GM21528 (cell line): ENCODE measurements around the gene CLCF1.
"Not testable (repeated sequence)": the region's sequence is repeated elsewhere in the genome, so short reads cannot be mapped to it uniquely, and the experiment has no call there.

ENCODE experiments used
- ATAC-seq: cut with Tn5 transposase; IDR thresholded peaks from one replicate; pipeline ENCODE4 v1.9.1; 2021; ENCODE audit warnings: mild to moderate bottlenecking, moderate library complexity; ENCODE audit not compliant: unreplicated experiment, low FRiP score

CLCF1 gene

DNA sequence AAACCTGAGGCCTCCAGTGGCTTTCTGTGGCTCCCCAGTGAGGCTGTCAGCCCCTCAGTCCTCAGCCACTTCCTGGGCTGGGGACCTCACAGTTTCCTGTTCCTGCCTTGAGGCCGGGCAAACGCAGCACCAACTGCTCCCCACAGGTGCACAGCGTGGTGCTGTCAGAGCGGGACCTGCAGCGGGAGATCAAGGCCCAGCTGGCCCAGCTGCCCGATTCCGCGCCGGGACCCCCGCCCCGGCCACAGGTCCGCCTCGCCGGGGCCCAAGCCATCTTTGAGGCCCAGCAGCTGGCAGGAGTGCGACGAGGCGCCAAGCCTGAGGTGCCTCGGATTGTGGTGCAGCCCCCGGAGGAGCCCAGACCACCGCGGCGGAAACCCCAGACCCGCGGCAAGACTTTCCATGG, 35.9 kb upstream of the CLCF1 start:
- ATAC-seq = peak; percentile 51

DNA sequence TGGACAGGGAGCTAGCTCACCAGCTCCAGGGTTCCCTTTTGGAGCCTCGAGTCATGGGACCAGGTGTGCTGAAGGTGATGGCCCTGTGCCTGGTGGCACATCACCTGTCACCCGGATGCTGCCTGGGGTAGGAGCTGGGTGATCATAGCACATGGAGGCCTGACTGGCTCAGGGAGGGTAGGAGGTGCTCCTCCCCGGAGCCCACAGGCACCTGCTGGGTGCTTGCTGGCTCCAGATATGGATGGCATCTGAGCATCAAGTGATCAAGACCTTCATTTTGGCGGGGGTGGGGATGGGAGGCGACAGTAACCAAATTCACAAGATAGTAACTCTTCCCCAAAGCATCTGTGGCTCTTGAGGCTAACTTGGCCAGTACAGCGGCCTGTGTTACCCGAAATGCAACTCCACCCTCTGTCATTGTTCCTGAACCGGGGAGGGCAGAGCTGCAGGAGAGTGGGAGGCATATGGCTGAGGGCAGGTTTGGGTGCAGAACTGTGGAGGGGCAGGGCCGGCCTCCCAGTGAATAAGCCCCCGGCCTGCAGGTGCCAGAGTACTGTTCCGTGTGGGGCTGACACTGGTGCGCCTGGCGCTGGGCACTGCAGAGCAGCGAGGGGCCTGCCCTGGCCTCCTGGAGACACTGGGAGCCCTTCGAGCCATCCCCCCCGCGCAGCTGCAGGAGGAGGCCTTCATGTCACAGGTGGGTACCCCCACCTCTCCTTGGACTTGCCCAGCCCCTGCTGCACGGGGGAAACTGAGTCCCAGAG, 35.2 kb upstream of the CLCF1 start:
- peak; percentile 23 for ATAC-seq

DNA sequence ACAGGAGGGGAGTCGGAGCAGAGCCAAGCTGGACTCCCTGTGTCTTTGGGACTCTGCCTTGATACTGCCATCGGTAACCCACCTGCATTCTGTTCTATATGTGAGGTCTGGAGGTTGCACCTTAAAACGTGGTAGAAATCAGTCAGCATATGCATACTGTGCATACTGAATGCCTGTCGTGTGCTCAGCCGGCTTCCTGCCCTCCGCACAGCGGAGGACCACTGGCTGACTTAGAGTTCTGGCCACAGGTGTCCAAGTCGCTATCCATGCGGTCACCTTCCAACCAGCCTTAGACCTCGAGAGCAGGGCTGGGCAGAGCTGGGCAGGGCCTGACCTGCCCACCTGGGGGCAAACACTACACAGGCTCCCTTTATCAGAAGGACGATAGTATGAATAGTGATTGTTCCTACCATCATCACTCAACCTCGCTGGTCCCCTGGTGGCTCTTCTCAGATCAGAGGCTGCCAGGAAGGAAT, 34.3 kb upstream of the CLCF1 start:
- ATAC-seq = no peak

DNA sequence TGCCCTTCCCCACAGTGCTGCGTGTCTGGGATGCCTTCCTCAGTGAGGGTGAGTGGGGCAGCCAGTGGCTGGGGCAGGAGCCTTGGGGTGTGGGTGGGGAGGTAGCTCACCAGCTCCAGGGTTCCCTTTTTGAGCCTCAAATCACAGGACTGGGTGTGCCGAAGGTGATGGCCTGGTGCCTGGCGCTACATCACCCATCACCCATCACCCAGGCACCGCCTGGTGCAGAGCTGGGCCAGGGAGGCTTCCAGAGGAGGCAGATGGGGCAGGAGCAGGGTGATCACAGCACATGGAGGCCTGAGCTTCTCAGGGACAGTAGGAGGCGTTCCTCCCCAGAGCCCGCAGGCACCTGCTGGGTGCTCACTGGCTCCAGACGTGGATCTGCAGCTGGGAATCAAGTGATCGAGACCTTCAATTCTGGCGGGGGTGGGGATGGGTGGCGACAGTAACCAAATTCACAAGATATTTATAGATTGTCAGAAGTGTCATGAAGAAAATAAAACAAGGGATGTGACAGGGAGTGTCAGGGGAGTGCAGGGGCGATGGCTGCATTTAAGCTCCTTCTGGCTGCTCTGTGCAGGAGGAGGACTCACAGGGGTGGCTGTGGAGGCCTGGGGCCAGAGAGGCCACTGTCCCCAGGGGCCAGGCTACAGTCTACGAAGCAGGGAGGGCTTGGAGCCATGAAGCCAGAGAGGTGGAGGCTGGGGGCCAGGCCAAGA, 33.7 kb upstream of the CLCF1 start:
- no peak for ATAC-seq

DNA sequence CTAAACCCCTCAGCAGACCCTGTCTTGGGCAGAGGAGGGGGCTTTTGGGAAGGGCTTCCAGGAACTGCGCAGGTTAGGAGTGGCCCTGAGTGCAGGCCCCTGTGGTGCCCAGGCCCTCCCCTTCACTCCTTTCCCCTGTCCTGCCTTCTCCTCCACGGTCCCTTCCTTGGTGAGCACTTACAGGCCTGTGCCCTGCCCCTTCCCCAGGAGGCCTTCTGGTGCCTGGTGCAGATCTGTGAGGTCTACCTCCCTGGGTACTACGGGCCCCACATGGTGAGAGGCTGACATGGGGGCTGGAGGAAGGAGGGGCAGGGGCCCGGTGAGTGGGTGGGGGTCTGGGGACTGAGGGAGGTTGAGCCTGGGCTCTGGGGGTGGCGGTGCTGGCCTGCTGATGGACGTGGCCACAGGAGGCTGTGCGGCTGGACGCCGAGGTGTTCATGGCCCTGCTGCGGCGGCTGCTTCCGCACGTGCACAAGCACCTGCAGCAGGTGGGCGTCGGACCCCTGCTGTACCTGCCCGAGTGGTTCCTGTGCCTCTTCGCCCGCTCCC, 33.1 kb upstream of the CLCF1 start:
- ATAC-seq = no peak

DNA sequence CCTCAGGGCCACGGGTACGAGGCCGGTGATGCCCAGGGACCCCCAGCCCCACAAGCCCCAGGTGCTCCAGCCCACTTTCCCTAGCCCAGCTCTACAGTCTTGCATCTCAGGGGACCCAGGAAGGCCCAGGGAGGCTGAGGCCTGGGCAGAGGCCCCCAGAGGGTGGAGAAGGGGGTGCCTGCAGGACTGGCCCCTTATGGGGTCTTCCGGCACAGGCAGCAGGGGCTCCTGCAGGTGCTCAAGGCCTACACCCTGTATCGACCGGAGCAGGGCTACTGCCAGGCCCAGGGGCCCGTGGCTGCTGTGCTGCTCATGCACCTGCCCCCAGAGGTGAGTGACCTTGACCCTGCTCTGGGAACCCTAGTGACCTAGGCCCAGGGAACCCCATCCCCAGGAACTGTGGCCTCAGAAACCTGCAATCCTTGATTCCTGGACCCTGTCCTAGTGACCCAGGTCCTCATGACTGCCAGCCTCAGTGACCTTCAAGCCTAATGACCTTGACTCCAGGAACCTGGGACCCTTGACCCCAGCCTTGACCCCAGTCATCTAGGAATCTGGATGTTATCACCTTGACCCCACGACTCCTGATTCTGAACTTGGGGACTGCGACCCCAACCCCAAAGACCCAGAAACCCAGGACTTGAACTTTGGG, 32.4 kb upstream of the CLCF1 start:
- no peak for ATAC-seq

DNA sequence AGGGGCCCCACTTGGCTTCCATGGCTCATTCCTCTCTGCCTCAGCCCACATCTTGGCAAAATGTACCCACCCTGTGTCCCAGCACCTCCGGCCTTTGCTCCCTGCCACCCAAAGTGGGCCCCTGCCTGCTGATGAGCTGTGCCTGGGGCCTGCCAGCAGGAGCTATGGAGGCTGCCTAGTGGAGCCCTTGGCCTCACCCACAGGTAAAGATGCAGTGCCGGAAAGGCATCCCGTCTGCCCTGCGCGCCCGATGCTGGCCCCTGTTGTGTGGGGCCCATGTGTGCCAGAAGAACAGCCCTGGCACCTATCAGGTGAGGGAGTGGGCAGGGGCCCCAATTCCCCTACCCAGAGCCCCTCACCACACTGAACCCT, 31.8 kb upstream of the CLCF1 start:
- ATAC-seq = no peak

DNA sequence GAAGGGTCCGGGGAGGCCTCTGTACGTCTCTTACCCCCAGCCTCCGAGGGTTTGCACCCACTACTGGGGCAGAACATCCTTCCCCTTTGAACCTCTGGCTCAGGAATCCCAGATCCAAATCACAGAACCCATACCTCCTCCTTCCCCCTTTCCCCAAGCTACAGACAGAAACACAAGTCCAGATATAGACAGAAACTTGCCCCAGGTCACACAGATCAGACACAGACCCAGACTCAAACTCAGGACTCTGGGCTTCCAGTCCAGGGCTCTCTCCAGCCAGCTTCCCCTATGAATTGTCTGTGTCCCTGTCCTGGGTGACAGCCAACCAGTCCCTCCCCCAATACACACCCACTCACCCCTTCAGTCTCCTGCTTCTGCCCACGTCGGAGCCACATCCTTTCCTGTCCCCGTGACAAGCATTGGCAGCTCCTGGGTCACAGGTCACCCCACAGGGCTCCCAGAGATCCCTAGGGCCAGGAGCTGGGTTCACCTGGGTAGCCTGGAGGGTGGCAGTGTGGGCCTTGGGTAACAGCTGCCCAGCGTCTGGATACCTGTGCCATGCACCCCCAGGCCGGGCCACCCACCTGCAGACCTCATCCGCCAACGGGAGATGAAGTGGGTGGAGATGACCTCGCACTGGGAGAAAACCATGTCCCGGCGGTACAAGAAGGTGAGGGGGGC, 31.3 kb upstream of the CLCF1 start:
- no peak for ATAC-seq

DNA sequence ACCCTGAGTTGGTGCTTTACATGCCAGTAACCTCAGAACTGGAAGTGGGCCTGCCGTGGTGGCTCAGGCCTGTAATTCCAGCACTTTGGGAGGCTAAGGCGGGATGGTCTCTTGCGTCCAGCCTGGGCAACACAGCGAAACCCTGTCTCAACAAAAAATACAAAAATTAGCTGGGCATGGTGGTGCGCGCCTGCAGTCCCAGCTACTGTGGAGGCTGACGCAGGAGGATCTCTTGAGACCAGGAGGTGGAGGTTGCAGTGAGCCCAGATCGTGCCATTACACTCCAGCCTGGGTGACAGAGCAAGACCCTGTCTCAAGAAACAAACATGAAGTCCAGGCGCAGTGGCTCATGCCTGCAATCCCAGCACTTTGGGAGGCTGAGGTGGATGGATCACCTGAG, 29.7 kb upstream of the CLCF1 start:
- not testable (repeated sequence) for ATAC-seq

DNA sequence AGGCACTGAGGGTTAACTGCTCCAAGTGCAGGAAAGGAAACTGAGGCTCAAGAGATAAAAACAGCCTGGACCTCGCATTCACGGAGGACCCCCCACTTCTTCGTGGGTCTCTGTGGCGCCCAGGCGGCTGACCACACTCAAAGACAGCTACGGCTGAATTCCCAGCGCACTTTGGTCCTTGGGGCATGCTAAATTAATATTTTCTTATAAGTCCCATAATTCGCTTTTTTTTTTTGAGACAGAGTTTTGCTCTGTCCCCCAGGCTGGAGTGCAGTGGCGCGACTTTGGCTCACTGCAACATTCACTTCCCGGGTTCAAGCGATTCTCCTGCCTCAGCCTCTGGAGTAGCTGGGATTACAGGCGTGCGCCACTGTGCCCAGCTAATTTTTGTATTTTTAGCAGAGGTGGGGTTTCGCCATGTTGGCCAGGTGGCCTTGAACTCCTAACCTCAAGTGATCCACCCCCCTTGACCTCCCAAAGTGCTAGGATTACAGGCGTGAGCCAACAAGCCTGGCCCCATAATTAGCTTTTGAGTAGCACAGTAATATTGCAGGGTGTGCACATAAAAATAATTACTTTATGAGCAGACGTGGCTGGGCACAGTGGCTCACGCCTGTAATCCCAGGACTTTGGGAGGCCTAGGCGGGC, 28.9 kb upstream of the CLCF1 start:
- ATAC-seq = not testable (repeated sequence)

DNA sequence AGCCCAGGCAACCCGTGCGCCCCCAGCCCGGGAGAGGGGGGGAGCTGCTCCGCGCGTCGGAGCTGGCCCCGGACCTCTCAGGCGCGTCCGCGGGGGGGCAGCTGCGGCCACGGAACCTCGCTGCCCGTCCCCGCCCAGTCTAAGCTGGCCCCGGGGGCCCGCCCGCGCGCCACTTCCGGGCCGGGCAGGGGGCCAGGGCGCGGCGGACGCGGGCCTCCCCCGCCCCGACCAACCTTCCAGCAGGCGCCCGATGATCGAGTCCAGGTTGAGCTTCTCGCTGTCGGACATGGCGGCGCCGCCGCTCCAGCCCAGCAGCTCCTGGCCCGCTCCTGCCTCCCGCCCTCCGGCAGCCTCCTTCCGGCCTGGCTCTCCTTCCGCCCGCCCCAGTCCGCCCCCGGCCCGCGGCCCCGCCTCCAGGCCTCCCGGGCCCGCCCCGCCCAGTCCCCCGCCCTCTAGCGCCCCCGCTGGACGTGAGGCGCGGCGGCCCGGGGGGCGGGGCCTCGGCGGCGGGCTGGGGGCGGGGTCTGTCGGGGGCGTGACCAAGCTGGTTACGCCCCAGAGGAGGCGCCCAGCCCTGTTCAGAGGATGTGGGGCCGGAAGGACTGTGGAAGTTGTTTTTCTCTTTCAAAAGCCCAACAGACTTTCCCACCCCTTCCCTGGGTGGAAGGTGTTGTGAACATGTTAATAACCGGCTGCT, 28.2 kb upstream of the CLCF1 start, which contains the start of gene PPP1CA:
Gene PPP1CA (minus strand): TSS at position 364 of the 697 bp plus-strand sequence. CDS start 76 bp downstream, at position 288.
- ATAC-seq = peak; percentile 48

DNA sequence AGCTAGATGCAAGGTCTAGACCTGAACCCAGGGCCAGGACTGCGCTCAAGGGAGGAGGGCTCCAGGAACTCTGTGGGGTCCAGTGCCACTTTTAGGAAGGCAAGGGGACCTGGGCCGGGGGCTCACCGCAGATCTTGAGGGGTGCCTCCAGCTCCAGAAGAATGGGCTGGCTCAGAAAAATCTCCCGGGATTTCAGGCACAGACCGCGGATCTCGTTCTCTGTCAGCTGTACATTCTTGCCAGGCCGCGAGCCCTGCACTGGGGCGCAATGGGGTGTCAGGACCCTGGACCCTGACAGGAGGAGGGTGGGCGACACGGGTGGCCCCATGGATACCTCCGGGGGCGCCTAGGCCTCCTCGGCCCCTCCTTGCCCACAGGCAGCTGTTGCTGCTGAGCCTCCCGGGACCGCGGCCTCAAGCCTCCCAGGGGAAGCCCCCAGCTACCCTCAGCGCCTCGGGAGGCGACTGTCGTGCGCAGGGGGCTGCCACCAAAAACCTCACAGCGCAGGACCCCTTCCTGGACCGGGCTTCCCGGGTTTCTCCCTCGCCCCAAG, 27.6 kb upstream of the CLCF1 start:
- ATAC-seq = peak; percentile 16

DNA sequence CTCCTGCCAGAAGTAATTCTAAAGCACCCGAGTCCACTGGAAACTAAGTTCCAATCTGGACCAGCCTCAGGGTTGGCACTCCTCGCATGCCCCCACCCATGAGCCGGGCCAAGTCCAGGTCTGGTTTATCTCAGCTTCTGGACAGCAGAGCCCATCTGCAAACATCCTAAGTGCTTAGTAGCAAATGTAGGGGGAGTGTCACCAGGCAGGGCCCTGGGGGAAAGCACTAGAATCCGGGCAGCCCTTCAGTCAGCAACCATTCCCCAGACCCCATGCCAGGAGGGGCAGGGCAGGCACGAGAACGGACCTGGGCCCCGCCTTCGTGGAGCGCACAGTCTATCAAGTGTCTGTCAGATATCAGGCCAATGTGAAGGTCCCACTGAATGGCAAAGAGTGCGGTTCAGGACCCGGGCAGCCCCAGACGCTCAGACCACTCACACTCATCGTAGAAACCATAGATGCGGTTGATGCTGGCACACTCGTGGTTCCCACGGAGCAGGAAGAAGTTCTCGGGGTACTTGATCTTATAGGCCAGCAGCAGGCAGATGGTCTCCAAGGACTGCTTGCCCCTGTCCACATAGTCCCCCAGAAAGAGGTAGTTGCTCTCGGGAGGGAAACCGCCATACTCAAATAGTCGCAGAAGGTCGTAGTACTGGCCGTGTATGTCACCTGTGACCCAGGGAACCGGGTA, 27.0 kb upstream of the CLCF1 start:
- ATAC-seq = no peak

DNA sequence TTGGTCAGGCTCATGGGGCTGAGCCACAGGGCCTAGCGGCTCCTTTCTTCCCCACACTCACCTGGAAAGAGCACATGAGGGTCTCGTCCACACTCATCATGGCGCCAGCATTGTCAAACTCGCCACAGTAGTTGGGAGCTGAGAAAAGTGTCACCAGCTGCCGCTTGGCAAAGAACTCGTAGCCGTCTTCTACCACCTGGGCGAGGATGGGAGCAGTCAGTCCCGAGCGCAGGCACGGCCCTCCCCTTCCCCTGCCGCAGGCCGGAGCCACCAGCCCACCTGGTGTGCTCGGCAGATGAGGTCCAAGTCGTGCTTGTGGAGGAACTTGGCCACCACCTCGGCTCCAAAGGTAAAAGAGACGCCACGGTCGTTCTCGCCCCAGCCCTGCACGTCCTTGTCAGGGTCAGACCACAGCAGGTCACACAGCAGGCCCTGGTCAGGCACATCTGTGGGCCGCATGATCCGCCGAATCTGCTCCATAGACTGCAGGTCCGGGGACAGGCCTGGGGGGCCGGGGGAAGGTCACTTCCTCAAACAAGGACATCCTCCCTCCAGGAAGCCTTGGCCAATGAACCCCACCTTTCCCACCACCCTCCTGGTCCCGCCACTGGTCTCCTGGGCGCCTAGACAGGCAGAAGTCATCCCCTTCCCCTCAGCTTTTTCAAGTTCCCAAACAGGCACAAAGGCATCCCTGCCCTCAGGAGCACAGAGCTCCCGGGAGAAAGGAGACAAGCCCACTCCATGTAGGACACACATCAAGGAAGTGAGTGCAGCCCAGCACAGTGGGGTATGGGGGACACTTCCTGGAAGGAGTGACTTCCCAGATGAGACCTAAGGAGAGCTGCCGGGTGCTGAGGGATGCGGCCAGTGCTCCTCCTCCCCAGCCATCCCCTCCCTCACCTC, 25.5 kb upstream of the CLCF1 start:
- no peak for ATAC-seq

DNA sequence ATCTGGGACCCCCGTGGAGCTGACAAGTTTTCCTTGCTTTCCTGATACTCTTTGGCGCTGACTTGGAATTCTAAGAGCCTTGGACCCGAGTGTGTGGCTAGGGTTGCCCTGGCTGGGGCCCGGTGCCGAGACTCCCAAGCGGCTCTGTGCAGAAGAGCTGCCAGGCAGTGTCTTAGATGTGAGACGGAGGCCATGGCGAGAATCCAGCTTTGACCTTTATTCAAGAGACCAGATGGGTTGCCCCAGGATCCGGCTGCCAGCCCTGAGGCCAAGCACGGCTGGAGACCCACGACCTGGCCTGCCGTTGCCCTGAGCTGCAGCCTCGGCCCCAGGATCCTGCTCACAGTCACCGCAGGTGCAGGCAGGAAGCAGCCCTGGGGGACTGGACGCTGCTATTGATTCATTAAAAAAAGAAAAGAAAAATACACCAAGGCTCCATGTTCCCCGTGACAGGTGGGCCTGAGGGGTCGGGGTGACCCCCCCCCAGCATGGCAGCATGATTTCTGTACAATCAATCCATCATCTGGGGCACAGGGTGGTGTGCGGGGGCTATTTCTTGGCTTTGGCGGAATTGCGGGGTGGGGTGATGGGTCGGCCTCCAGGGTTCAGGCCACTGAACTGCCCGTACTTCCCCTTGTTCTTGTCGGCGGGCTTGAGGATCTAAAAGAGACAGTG, 24.7 kb upstream of the CLCF1 start:
- ATAC-seq = no peak

DNA sequence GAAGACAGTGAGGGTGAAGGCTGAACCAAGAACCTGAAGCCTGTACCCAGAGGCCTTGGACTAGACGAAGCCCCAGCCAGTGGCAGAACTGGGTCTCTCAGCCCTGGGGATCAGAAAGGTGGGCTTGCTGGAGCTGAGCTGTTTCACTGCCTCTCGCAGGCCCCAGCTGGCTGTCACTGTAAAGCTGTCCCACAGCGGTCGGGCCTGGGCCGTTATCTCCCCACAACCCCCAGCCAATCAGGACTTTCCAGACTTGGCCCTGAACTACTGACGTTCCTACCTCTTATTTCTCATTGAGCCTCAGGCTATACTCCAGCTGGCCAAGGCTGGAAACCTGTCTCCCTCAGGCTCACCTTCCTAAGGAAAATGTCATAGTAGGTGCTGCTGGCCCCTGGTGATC, 24.1 kb upstream of the CLCF1 start:
- ATAC-seq = no peak
